ENCODE results near the gene UBC. TPM values are rescaled to one million over a fixed set of nuclear protein-coding genes. Genes with fewer than 3 reads are reported as not detected.

UBC gene
- total and polyA plus RNA-seq, 9 of the 15 experiments (the other 6 are each of a cell fraction or from before 2014, with no cell fraction given) = 533 to 1,153 (median 813) TPM

- TF ChIP-seq CGGBP1 (CRISPR knock-in tag; IDR thresholded peaks at IDR 0.05) (no peak), CBFA2T2 (conservative IDR thresholded peaks at IDR 0.05) (peak; percentile 52; the same call in 1 of the 2 replicates), ZBTB9 (CRISPR knock-in tag; IDR thresholded peaks at IDR 0.05) (no peak), JUND (IDR thresholded peaks at IDR 0.05; ENCODE audit: borderline replicate concordance, low read depth, low read length) (no peak), JUND (tag; IDR thresholded peaks at IDR 0.05; ENCODE audit: borderline replicate concordance, low read depth, low read length) (peak; percentile 34; the same call in 1 of the 3 replicates), MEF2D (tag; conservative IDR thresholded peaks at IDR 0.05; ENCODE audit: low read depth) (no peak), NR1H2 (CRISPR knock-in tag; IDR thresholded peaks at IDR 0.05) (no peak), CEBPB (tag; IDR thresholded peaks at IDR 0.05) (peak; percentile 72), FOXA3 (CRISPR knock-in tag; conservative IDR thresholded peaks at IDR 0.05 in 1 of 2, IDR thresholded peaks at IDR 0.05 in 1 of 2) (no peak), ZNF217 (CRISPR knock-in tag; IDR thresholded peaks at IDR 0.05) (no peak), CBFA2T3 (IDR thresholded peaks at IDR 0.05) (peak; percentile 69), COPS2 (conservative IDR thresholded peaks at IDR 0.05) (no peak), GTF2F1 (IDR thresholded peaks at IDR 0.05; ENCODE audit: low read depth, low read length) (no peak), DPF2 (IDR thresholded peaks at IDR 0.05) (peak; percentile 62), ZBTB49 (CRISPR knock-in tag; IDR thresholded peaks at IDR 0.05; ENCODE audit: borderline replicate concordance) (no peak), GTF2A2 (tag; IDR thresholded peaks at IDR 0.05) (no peak), CC2D1A (IDR thresholded peaks at IDR 0.05) (no peak), TOE1 (IDR thresholded peaks at IDR 0.05; ENCODE audit: borderline replicate concordance) (no peak), TOE1 (CRISPR knock-in tag; IDR thresholded peaks at IDR 0.05; ENCODE audit: borderline replicate concordance, low read depth) (no peak), ZSCAN32 (CRISPR knock-in tag; IDR thresholded peaks at IDR 0.05) (0 out of 2 replicates have a peak, but pooled peaks have one; percentile 10), MBD2 (IDR thresholded peaks at IDR 0.05; ENCODE audit: borderline replicate concordance, low read depth) (no peak)
- TF ChIP-seq, protein P1, sequence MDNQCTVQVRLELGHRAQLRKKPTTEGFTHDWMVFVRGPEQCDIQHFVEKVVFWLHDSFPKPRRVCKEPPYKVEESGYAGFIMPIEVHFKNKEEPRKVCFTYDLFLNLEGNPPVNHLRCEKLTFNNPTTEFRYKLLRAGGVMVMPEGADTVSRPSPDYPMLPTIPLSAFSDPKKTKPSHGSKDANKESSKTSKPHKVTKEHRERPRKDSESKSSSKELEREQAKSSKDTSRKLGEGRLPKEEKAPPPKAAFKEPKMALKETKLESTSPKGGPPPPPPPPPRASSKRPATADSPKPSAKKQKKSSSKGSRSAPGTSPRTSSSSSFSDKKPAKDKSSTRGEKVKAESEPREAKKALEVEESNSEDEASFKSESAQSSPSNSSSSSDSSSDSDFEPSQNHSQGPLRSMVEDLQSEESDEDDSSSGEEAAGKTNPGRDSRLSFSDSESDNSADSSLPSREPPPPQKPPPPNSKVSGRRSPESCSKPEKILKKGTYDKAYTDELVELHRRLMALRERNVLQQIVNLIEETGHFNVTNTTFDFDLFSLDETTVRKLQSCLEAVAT (IDR thresholded peaks at IDR 0.05) = no peak
- TF ChIP-seq, protein P2, sequence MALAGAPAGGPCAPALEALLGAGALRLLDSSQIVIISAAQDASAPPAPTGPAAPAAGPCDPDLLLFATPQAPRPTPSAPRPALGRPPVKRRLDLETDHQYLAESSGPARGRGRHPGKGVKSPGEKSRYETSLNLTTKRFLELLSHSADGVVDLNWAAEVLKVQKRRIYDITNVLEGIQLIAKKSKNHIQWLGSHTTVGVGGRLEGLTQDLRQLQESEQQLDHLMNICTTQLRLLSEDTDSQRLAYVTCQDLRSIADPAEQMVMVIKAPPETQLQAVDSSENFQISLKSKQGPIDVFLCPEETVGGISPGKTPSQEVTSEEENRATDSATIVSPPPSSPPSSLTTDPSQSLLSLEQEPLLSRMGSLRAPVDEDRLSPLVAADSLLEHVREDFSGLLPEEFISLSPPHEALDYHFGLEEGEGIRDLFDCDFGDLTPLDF (CRISPR knock-in tag; IDR thresholded peaks at IDR 0.05) = no peak
Observed at GRCh38 chr12:124874988-124875802, 39.3 kb downstream of the UBC start (continued).

Data from K562 (cell line).